Measurements from ENCODE around the gene VTN.

The VTN gene

DNA sequence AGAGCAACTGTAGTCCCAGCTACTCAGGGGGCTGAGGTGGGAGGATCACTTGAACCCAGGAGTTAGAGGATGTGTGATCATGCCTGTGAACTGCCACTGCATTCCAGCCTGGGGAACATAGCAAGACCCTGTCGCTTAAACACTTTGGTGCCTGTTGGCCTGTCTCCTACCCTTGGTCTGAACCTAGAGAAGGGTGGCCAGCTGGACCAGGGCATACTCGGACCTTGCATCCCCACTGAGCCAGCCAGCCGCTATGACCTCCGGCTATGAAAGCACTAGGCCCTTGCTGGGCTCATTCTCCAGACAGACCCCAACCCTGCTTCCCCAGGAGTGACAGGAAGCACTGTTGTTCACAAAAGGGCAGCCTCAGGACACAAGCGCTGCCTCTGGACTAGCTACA, 39.4 kb downstream of the VTN start:
- no peak for DNase-seq (ENCODE audit: low read depth, low spot score)
- Histone ChIP-seq H3K9me3 (ENCODE audit: low read depth, low read length) (no peaks in the 10 kb centered on the region), H3K4me3 (no peak overlapping the region), H3K27ac (0 out of 2 replicates have a peak overlapping the region, but pooled peaks have one; percentile 19), H3K36me3 (ENCODE audit: insufficient read depth, low read length) (peaks cover 39% of the 10 kb centered on the region), H3K9ac (ENCODE audit: insufficient read length) (no peak overlapping the region)
- no peak for TF ChIP-seq EZH2 (IDR thresholded peaks at IDR 0.05)
- TF ChIP-seq FOXP2 (optimal IDR thresholded peaks at IDR 0.05; ENCODE audit: control extremely low read depth, extremely low read length, insufficient read depth) = no peak
- TF ChIP-seq POLR2AphosphoS5 (IDR thresholded peaks at IDR 0.05; ENCODE audit: borderline replicate concordance, low read depth, low read length) = no peak

DNA sequence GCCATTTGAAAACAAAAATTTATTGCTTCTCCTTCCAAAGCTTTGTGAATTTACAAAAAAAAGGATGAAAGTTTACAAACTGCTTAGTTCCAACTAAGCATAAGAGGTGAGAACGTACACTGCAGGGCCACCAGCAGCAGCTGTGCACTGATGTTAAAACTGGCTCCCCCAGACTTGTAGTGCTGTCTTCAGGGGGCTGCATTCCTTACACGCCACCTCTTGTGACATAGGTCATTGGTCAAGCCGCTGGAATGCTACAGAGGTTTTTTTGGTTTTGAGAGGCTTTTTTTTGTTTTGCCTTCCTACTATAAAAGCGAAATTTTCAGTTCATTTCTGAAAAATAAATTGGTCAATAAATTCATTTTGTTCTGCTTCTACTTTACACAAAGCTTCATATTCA, 41.8 kb downstream of the VTN start:
- no peak overlapping the region for H3K27ac ChIP-seq
- TF ChIP-seq POLR2AphosphoS5 (IDR thresholded peaks at IDR 0.05; ENCODE audit: borderline replicate concordance, low read depth, low read length) = no peak
- TF ChIP-seq FOXP2 (optimal IDR thresholded peaks at IDR 0.05; ENCODE audit: control extremely low read depth, extremely low read length, insufficient read depth) = no peak
- no peak for TF ChIP-seq EZH2 (IDR thresholded peaks at IDR 0.05)
- DNase-seq (ENCODE audit: low read depth, low spot score) = no peak
- H3K4me3 ChIP-seq = no peak overlapping the region
- H3K9ac ChIP-seq (ENCODE audit: insufficient read length) = no peak overlapping the region
- peaks cover 54% of the 10 kb centered on the region for H3K36me3 ChIP-seq (ENCODE audit: insufficient read depth, low read length)
- H3K9me3 ChIP-seq (ENCODE audit: low read depth, low read length) = no peaks in the 10 kb centered on the region

DNA sequence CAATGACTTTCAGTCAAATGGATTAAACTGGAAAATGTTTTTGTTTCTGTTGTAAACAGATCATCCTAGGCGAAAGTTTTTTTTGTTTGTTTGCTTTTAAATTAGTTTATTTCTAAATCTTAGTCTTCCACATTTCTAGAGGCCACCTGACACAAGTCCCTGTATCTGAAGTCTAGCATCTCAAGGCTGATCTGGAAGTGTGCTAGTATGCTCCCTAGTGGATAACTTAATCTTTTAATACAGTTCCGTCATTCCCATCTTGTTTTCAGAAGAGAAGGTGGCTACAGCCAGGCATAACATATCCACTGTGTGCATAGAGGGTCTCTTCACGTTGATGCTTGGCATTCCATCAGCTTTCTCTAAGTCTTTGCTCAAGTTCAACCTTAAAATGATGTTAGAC, 42.4 kb downstream of the VTN start:
- H3K9me3 ChIP-seq (ENCODE audit: low read depth, low read length) = no peaks in the 10 kb centered on the region
- no peak overlapping the region for H3K27ac ChIP-seq
- TF ChIP-seq POLR2AphosphoS5 (IDR thresholded peaks at IDR 0.05; ENCODE audit: borderline replicate concordance, low read depth, low read length) (no peak), FOXP2 (optimal IDR thresholded peaks at IDR 0.05; ENCODE audit: control extremely low read depth, extremely low read length, insufficient read depth) (no peak), EZH2 (IDR thresholded peaks at IDR 0.05) (no peak)
- DNase-seq (ENCODE audit: low read depth, low spot score) = no peak
- H3K9ac ChIP-seq (ENCODE audit: insufficient read length) = no peak overlapping the region
- H3K36me3 ChIP-seq (ENCODE audit: insufficient read depth, low read length) = peaks cover 54% of the 10 kb centered on the region
- H3K4me3 ChIP-seq = no peak overlapping the region

DNA sequence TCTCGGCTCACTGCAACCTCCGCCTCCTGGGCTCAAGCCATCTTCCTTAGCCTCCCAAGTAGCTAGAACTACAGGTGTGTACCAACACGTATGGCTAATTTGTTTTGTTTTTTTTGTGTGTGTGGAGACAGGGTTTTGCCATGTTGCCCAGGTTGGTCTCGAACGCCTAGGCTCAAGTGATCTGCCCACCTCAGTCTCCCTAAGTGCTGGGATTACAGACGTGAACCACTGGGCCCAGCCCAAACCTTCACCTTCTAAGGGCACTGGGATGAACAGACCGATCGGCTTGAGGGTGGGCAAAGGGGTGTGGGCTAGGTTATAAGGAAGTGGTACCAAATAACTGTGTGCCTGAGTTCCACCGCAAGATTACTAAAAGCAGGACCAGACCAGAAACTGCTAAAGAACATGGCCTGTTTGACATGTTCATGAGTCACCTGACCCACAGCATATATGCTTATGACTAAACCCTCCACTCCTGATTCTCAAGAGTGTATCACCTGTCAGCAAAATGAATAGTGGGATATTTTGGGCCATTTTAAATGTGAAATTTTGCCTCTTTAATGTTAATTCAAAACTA, 43.0 kb downstream of the VTN start:
- Histone ChIP-seq H3K36me3 (ENCODE audit: insufficient read depth, low read length) (peaks cover 54% of the 10 kb centered on the region), H3K9ac (ENCODE audit: insufficient read length) (no peak overlapping the region), H3K4me3 (no peak overlapping the region), H3K9me3 (ENCODE audit: low read depth, low read length) (no peaks in the 10 kb centered on the region), H3K27ac (no peak overlapping the region)
- TF ChIP-seq POLR2AphosphoS5 (IDR thresholded peaks at IDR 0.05; ENCODE audit: borderline replicate concordance, low read depth, low read length) (no peak), EZH2 (IDR thresholded peaks at IDR 0.05) (no peak), FOXP2 (optimal IDR thresholded peaks at IDR 0.05; ENCODE audit: control extremely low read depth, extremely low read length, insufficient read depth) (no peak)
- DNase-seq (ENCODE audit: low read depth, low spot score) = no peak

DNA sequence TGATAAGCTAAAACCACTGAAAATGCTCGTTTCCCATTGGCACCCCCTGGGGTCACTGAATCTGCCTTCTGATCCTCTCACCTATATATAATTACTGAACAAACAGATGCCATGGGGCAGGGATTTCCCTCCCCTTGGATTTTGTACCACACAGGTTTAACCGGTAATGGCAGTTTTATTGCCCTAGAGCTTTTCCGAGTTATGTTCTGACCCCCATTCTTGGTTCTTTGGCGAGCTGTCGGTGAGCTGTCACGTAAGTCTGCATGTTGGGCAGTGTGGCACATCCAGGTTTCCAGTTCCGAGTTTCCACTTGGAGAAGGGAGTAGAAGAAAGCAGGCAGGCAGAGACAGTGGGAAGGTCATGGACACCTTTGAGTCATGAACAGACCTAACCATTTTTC, 44.0 kb downstream of the VTN start:
- no peak for TF ChIP-seq EZH2 (IDR thresholded peaks at IDR 0.05)
- Histone ChIP-seq H3K4me3 (no peak overlapping the region), H3K36me3 (ENCODE audit: insufficient read depth, low read length) (peaks cover 61% of the 10 kb centered on the region), H3K27ac (no peak overlapping the region), H3K9ac (ENCODE audit: insufficient read length) (no peak overlapping the region), H3K9me3 (ENCODE audit: low read depth, low read length) (no peaks in the 10 kb centered on the region)
- DNase-seq (ENCODE audit: low read depth, low spot score) = no peak

DNA sequence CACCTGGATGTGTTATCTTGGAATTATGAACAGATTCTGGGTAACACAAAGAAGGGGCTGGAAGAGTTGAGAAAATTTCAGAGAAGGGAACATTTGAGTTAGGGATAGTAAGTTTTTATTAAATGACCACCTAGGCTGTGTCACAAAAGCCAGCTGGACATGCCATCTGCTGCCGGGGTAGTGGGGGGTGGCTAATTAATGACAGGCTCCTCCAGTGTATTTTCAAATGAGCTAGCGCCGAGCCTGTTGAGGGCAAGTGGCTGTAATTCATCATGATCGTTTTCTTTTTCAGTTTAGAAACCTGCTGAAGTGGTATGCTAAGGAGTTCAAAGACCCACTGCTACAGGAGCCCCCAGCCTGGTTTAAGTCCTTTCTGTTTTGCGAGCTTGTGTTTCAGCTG, 44.9 kb downstream of the VTN start:
- H3K27ac ChIP-seq = no peak overlapping the region
- DNase-seq (ENCODE audit: low read depth, low spot score) = no peak
- no peak overlapping the region for H3K9ac ChIP-seq (ENCODE audit: insufficient read length)
- H3K36me3 ChIP-seq (ENCODE audit: insufficient read depth, low read length) = peaks cover 69% of the 10 kb centered on the region
- no peak for TF ChIP-seq EZH2 (IDR thresholded peaks at IDR 0.05)
- TF ChIP-seq POLR2AphosphoS5 (IDR thresholded peaks at IDR 0.05; ENCODE audit: borderline replicate concordance, low read depth, low read length) = no peak
- no peak for TF ChIP-seq FOXP2 (optimal IDR thresholded peaks at IDR 0.05; ENCODE audit: control extremely low read depth, extremely low read length, insufficient read depth)
- H3K9me3 ChIP-seq (ENCODE audit: low read depth, low read length) = no peaks in the 10 kb centered on the region
- H3K4me3 ChIP-seq = no peak overlapping the region

DNA sequence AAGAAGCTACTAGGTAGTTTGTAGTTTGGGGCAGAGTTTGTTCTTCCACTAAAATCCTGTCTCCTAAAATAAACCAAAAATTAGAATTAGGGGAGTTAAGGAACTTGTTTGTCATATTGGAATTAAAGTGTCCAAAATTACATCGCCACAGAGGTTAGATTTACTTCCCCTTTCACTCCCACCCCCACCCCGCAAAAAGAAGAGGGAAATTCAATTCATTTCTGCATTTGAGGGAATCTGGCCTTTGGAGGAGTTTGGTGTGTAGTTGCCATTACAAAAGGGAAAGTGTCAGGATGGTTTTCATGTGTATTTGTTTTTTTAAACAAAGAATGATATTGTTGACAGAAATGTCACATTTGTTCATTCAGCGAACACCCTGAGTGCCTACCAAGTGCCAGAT, 45.3 kb downstream of the VTN start:
- Histone ChIP-seq H3K9me3 (ENCODE audit: low read depth, low read length) (no peaks in the 10 kb centered on the region), H3K4me3 (no peak overlapping the region), H3K27ac (peak overlapping the region; percentile 62), H3K9ac (ENCODE audit: insufficient read length) (peak overlapping the region; percentile 49), H3K36me3 (ENCODE audit: insufficient read depth, low read length) (peaks cover 69% of the 10 kb centered on the region)
- TF ChIP-seq FOXP2 (optimal IDR thresholded peaks at IDR 0.05; ENCODE audit: control extremely low read depth, extremely low read length, insufficient read depth) = no peak
- TF ChIP-seq EZH2 (IDR thresholded peaks at IDR 0.05) = no peak
- TF ChIP-seq POLR2AphosphoS5 (IDR thresholded peaks at IDR 0.05; ENCODE audit: borderline replicate concordance, low read depth, low read length) = no peak
- DNase-seq (ENCODE audit: low read depth, low spot score) = no peak

DNA sequence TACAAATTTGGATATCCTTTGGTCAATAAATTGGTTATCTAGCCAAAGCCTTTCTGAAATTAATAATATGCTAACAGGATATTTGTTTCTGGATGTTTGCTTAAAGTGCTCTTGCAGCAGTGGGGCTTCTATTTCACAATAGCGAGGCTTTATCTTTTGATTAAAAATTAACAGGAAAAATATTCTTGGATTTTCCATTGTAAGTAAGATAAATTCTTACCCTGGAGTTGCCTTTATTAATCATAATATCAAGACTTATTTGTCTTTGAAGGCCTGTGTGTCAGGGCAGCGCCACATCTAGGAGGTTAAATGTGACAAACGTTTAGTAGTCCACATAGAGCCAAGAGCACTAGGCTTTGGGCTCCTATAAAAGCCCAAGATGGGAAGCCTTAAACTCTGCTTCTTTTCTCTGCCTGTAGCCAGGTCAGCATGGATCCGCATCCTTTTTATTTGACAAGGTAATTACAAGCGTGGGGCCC, 45.8 kb downstream of the VTN start:
- Histone ChIP-seq H3K27ac (peak overlapping the region; percentile 62), H3K9ac (ENCODE audit: insufficient read length) (peak overlapping the region; percentile 49), H3K36me3 (ENCODE audit: insufficient read depth, low read length) (peaks cover 67% of the 10 kb centered on the region), H3K4me3 (no peak overlapping the region), H3K9me3 (ENCODE audit: low read depth, low read length) (no peaks in the 10 kb centered on the region)
- no peak for TF ChIP-seq FOXP2 (optimal IDR thresholded peaks at IDR 0.05; ENCODE audit: control extremely low read depth, extremely low read length, insufficient read depth)
- DNase-seq (ENCODE audit: low read depth, low spot score) = no peak

Data from SK-N-MC (cell line).